ENCODE results near the gene POU4F3. TPM values are rescaled to one million over a fixed set of nuclear protein-coding genes. Genes with fewer than 3 reads are reported as not detected.

Gene POU4F3
- total and polyA plus RNA-seq, 2 donors from 2014 or later, result 0.13 TPM; not detected in 1

DNA sequence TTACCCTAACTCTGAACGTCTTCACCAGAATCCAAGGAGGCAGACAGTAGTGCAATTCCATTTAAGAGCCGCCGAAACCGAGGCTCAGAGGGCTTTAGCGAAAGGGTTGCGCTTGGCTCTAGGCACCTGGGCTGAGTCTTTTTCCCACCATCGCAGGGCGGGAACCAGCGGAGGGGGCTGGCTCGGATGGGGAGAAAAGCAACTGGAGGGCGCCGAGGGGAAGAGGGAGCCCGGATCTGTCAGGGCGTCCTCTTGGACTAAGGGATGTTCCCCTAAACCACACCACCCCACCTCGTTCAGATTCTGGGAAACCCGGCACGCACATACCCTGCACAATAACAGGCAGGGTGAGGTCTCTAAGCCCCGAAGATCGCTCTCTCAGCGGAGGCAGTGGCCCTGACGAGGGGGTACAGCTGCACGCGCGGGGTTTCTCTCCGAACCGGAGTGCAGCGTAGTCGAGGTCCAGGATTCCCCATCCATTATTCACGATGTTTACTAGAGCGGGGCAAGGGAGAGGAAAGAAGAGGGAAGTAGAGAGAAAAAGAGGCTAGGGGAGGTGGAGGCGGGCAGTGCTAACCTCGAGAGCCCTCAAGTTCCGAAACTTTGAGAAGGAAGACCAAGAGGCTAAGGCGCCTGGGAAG lies 1.3 kb upstream of the POU4F3 start:
- intact Hi-C loops (cut with DNase I), result no loop called here
- no peak overlapping the region for H3K9ac ChIP-seq (ENCODE audit: low read length in 3 of 3)
- H3K27ac ChIP-seq (ENCODE audit: low read depth in 2 of 2, low read length in 2 of 2), result no peak overlapping the region
- no peaks in the 10 kb centered on the region for H3K36me3 ChIP-seq (ENCODE audit: control insufficient read depth in 2 of 3, insufficient read depth in 3 of 3, low read length in 3 of 3)
- H3K4me3 ChIP-seq (ENCODE audit: low read length in 3 of 3), result no peak overlapping the region
- peaks cover 65% of the 10 kb centered on the region for H3K27me3 ChIP-seq (ENCODE audit: control insufficient read depth, insufficient read depth, low read length)
- TF ChIP-seq, protein P1, sequence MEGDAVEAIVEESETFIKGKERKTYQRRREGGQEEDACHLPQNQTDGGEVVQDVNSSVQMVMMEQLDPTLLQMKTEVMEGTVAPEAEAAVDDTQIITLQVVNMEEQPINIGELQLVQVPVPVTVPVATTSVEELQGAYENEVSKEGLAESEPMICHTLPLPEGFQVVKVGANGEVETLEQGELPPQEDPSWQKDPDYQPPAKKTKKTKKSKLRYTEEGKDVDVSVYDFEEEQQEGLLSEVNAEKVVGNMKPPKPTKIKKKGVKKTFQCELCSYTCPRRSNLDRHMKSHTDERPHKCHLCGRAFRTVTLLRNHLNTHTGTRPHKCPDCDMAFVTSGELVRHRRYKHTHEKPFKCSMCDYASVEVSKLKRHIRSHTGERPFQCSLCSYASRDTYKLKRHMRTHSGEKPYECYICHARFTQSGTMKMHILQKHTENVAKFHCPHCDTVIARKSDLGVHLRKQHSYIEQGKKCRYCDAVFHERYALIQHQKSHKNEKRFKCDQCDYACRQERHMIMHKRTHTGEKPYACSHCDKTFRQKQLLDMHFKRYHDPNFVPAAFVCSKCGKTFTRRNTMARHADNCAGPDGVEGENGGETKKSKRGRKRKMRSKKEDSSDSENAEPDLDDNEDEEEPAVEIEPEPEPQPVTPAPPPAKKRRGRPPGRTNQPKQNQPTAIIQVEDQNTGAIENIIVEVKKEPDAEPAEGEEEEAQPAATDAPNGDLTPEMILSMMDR (IDR thresholded peaks at IDR 0.05; ENCODE audit: borderline replicate concordance, extremely low read depth, insufficient read depth), result no peak
- peaks cover 0 to 3% (median 0%) of the 10 kb centered on the region in 3 donors for H3K4me1 ChIP-seq (ENCODE audit: control insufficient read depth in 2 of 3, insufficient read depth in 2 of 3, low read depth in 1 of 3, low read length in 3 of 3)
- no peak for DNase-seq
- FAIRE-seq, result no peak
- H3K9me3 ChIP-seq (ENCODE audit: control insufficient read depth in 2 of 3, insufficient read depth in 1 of 3, low read length in 3 of 3), result no peaks in the 10 kb centered on the region

DNA sequence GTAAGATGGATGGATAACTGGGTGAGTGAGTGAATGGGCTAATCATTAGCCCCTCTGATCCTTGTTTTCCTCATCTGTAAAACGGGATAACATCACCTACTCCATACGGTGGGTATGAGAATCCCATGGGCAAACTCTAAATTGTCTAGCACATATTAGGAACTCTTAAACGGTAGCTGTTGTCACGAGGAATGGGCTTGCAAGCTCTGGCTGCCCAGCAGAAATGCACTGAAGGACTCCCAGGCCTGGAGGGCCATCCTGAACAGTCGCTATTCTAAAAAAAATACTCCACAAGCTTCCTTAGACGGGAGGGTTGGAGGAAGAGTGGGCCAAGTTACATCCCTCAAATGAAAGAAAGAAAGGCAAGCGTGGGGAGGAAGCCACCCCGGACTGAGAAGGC lies 711 bp upstream of the POU4F3 start:
- TF ChIP-seq, protein P1 (IDR thresholded peaks at IDR 0.05; ENCODE audit: borderline replicate concordance, extremely low read depth, insufficient read depth), result no peak
- no peaks in the 10 kb centered on the region for H3K36me3 ChIP-seq (ENCODE audit: control insufficient read depth in 2 of 3, insufficient read depth in 3 of 3, low read length in 3 of 3)
- intact Hi-C loops (cut with DNase I), result no loop called here
- H3K9me3 ChIP-seq (ENCODE audit: control insufficient read depth in 2 of 3, insufficient read depth in 1 of 3, low read length in 3 of 3), result no peaks in the 10 kb centered on the region
- FAIRE-seq (no peak), DNase-seq (no peak)
- peaks cover 0 to 3% (median 0%) of the 10 kb centered on the region in 3 donors for H3K4me1 ChIP-seq (ENCODE audit: control insufficient read depth in 2 of 3, insufficient read depth in 2 of 3, low read depth in 1 of 3, low read length in 3 of 3)
- H3K9ac ChIP-seq (ENCODE audit: low read length in 3 of 3), result no peak overlapping the region
- no peak overlapping the region for H3K27ac ChIP-seq (ENCODE audit: low read depth in 2 of 2, low read length in 2 of 2)
- peaks cover 68% of the 10 kb centered on the region for H3K27me3 ChIP-seq (ENCODE audit: control insufficient read depth, insufficient read depth, low read length)
- no peak overlapping the region for H3K4me3 ChIP-seq (ENCODE audit: low read length in 3 of 3)

DNA sequence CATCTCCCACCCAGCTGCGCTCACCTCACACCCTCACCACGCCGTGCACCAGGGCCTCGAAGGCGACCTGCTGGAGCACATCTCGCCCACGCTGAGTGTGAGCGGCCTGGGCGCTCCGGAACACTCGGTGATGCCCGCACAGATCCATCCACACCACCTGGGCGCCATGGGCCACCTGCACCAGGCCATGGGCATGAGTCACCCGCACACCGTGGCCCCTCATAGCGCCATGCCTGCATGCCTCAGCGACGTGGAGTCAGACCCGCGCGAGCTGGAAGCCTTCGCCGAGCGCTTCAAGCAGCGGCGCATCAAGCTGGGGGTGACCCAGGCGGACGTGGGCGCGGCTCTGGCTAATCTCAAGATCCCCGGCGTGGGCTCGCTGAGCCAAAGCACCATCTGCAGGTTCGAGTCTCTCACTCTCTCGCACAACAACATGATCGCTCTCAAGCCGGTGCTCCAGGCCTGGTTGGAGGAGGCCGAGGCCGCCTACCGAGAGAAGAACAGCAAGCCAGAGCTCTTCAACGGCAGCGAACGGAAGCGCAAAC lies 1.1 kb downstream of the POU4F3 start:
- Histone ChIP-seq H3K4me3 (ENCODE audit: low read length in 3 of 3) (peak overlapping the region in 1 of 3 donors; percentile 14), H3K36me3 (ENCODE audit: control insufficient read depth in 2 of 3, insufficient read depth in 3 of 3, low read length in 3 of 3) (no peaks in the 10 kb centered on the region), H3K9ac (ENCODE audit: low read length in 3 of 3) (no peak overlapping the region), H3K9me3 (ENCODE audit: control insufficient read depth in 2 of 3, insufficient read depth in 1 of 3, low read length in 3 of 3) (no peaks in the 10 kb centered on the region), H3K4me1 (ENCODE audit: control insufficient read depth in 2 of 3, insufficient read depth in 2 of 3, low read depth in 1 of 3, low read length in 3 of 3) (peaks cover 0 to 3% (median 0%) of the 10 kb centered on the region in 3 donors), H3K27ac (ENCODE audit: low read depth in 2 of 2, low read length in 2 of 2) (no peak overlapping the region), H3K27me3 (ENCODE audit: control insufficient read depth, insufficient read depth, low read length) (peaks cover 80% of the 10 kb centered on the region)
- TF ChIP-seq, protein P1 (IDR thresholded peaks at IDR 0.05; ENCODE audit: borderline replicate concordance, extremely low read depth, insufficient read depth), result no peak
- intact Hi-C loops (cut with DNase I), result no loop called here
- no peak for DNase-seq
- FAIRE-seq, result no peak

Measured in kidney (tissue), 14 donors.